Measurements from ENCODE around the gene IGFBP2.

DNA sequence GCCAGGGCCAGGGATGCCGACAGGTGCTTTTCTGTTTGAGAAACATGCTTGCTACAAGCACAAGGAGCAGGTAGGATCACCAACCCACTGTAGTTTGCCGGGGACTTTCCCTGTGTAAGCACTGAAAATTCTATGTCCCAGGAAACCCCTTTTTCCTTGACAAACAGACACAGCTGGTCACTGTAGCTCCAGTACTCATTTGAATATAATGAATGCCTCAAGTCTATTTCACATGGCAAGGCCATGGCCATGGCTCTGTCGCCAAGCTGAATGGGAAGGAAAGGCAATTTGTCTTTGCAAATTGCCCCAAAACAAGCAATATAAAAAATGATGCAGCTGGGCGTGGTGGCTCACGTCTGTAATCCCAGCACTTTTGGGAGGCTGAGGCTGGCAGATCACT lies 49.6 kb upstream of the IGFBP2 start:
- TF ChIP-seq, protein P1, sequence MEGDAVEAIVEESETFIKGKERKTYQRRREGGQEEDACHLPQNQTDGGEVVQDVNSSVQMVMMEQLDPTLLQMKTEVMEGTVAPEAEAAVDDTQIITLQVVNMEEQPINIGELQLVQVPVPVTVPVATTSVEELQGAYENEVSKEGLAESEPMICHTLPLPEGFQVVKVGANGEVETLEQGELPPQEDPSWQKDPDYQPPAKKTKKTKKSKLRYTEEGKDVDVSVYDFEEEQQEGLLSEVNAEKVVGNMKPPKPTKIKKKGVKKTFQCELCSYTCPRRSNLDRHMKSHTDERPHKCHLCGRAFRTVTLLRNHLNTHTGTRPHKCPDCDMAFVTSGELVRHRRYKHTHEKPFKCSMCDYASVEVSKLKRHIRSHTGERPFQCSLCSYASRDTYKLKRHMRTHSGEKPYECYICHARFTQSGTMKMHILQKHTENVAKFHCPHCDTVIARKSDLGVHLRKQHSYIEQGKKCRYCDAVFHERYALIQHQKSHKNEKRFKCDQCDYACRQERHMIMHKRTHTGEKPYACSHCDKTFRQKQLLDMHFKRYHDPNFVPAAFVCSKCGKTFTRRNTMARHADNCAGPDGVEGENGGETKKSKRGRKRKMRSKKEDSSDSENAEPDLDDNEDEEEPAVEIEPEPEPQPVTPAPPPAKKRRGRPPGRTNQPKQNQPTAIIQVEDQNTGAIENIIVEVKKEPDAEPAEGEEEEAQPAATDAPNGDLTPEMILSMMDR (IDR thresholded peaks at IDR 0.05; ENCODE audit: low read depth, low read length, missing input control): no peak
- TF ChIP-seq RXRA (IDR thresholded peaks at IDR 0.05): no peak
- TF ChIP-seq SP1 (IDR thresholded peaks at IDR 0.05): no peak
- no peak for TF ChIP-seq EGR1 (IDR thresholded peaks at IDR 0.05; ENCODE audit: low read depth in 2 of 2)
- TF ChIP-seq, protein P2, sequence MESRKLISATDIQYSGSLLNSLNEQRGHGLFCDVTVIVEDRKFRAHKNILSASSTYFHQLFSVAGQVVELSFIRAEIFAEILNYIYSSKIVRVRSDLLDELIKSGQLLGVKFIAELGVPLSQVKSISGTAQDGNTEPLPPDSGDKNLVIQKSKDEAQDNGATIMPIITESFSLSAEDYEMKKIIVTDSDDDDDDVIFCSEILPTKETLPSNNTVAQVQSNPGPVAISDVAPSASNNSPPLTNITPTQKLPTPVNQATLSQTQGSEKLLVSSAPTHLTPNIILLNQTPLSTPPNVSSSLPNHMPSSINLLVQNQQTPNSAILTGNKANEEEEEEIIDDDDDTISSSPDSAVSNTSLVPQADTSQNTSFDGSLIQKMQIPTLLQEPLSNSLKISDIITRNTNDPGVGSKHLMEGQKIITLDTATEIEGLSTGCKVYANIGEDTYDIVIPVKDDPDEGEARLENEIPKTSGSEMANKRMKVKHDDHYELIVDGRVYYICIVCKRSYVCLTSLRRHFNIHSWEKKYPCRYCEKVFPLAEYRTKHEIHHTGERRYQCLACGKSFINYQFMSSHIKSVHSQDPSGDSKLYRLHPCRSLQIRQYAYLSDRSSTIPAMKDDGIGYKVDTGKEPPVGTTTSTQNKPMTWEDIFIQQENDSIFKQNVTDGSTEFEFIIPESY (IDR thresholded peaks at IDR 0.05): no peak
- no peak for TF ChIP-seq HNF4A (conservative IDR thresholded peaks at IDR 0.05)
- TF ChIP-seq, protein P3, sequence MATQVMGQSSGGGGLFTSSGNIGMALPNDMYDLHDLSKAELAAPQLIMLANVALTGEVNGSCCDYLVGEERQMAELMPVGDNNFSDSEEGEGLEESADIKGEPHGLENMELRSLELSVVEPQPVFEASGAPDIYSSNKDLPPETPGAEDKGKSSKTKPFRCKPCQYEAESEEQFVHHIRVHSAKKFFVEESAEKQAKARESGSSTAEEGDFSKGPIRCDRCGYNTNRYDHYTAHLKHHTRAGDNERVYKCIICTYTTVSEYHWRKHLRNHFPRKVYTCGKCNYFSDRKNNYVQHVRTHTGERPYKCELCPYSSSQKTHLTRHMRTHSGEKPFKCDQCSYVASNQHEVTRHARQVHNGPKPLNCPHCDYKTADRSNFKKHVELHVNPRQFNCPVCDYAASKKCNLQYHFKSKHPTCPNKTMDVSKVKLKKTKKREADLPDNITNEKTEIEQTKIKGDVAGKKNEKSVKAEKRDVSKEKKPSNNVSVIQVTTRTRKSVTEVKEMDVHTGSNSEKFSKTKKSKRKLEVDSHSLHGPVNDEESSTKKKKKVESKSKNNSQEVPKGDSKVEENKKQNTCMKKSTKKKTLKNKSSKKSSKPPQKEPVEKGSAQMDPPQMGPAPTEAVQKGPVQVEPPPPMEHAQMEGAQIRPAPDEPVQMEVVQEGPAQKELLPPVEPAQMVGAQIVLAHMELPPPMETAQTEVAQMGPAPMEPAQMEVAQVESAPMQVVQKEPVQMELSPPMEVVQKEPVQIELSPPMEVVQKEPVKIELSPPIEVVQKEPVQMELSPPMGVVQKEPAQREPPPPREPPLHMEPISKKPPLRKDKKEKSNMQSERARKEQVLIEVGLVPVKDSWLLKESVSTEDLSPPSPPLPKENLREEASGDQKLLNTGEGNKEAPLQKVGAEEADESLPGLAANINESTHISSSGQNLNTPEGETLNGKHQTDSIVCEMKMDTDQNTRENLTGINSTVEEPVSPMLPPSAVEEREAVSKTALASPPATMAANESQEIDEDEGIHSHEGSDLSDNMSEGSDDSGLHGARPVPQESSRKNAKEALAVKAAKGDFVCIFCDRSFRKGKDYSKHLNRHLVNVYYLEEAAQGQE (IDR thresholded peaks at IDR 0.05): no peak
- no peak for TF ChIP-seq FOXA1 (IDR thresholded peaks at IDR 0.05)
- no peak for TF ChIP-seq JUND (IDR thresholded peaks at IDR 0.05)
